SK-N-SH treated with all-trans-retinoic acid at 6 μM for 48 hours (cell line): ENCODE results near the gene N4BP2.

ENCODE experiments used
- ATAC-seq: fragments of 200-7000 bp; cut with Tn5 transposase; 3 replicates; pipeline ENCODE4 v1.9.1; 2020; ENCODE audit warnings: mild to moderate bottlenecking, moderate library complexity
- ARNTL ChIP-seq: fragments of 450-650 bp; formaldehyde crosslinking; IDR thresholded peaks from 2 replicates; pipeline ENCODE4 v1.5.0; 2020; ENCODE audit warnings: low read depth, mild to moderate bottlenecking, moderate library complexity, borderline replicate concordance
- CSDC2 ChIP-seq: fragments of 250-450 bp; sonication (Bioruptor Pico); IDR thresholded peaks from 2 replicates; pipeline ENCODE4 v1.5.0; 2020; ENCODE audit warnings: mild to moderate bottlenecking, moderate library complexity
- ESRRG ChIP-seq: fragments of 250-450 bp; sonication (Bioruptor Pico); IDR thresholded peaks from 2 replicates; pipeline ENCODE4 v1.6.1; 2021; ENCODE audit warnings: mild to moderate bottlenecking
- ISL1 ChIP-seq: fragments of 250-450 bp; sonication (Bioruptor Pico); IDR thresholded peaks from 2 replicates; pipeline ENCODE4 v2.1.2; 2022; ENCODE audit warnings: mild to moderate bottlenecking, moderate library complexity
- OSR1 ChIP-seq: fragments of 250-450 bp; sonication (Bioruptor Pico); IDR thresholded peaks from 2 replicates; pipeline ENCODE4 v1.8.0; 2022; ENCODE audit warnings: moderate library complexity, mild to moderate bottlenecking, inconsistent platforms
- SNAI2 ChIP-seq: fragments of 250-450 bp; sonication (Bioruptor Pico); IDR thresholded peaks from 2 replicates; pipeline ENCODE4 v1.5.0; 2020; ENCODE audit warnings: mild to moderate bottlenecking, moderate library complexity
- TOX ChIP-seq: fragments of 250-450 bp; sonication (Bioruptor Pico); IDR thresholded peaks from 2 replicates; pipeline ENCODE4 v1.8.0; 2021; ENCODE audit warnings: mild to moderate bottlenecking, moderate library complexity, borderline replicate concordance
- ZC3H10 ChIP-seq: fragments of 250-450 bp; sonication (Bioruptor Pico); IDR thresholded peaks from 2 replicates; pipeline ENCODE4 v1.5.1; 2021; ENCODE audit warnings: mild to moderate bottlenecking, moderate library complexity
- ZNF565 ChIP-seq: fragments of 450-650 bp; formaldehyde crosslinking; conservative IDR thresholded peaks from 2 replicates; pipeline ENCODE4 v1.5.0; 2020; ENCODE audit warnings: low read depth, mild to moderate bottlenecking, moderate library complexity
- ZNF70 ChIP-seq: fragments of 450-650 bp; formaldehyde crosslinking; IDR thresholded peaks from 2 replicates; pipeline ENCODE4 v1.5.0; 2020; ENCODE audit warnings: mild to moderate bottlenecking, moderate library complexity
- ZNF8 ChIP-seq: fragments of 450-650 bp; formaldehyde crosslinking; IDR thresholded peaks from 2 replicates; pipeline ENCODE4 v1.5.0; 2020; ENCODE audit warnings: mild to moderate bottlenecking, moderate library complexity
- TF ChIP-seq, protein P1 (sequence below): fragments of 250-450 bp; sonication (Bioruptor Pico); IDR thresholded peaks from 2 replicates; pipeline ENCODE4 v1.8.0; 2021; ENCODE audit warnings: low read depth, mild to moderate bottlenecking, moderate library complexity, borderline replicate concordance
- TF ChIP-seq, protein P2 (sequence below): fragments of 250-450 bp; sonication (Bioruptor Pico); IDR thresholded peaks from 2 replicates; pipeline ENCODE4 v1.5.0; 2020; ENCODE audit warnings: mild to moderate bottlenecking, moderate library complexity
- TF ChIP-seq, protein P3 (sequence below): fragments of 250-450 bp; sonication (Bioruptor Pico); IDR thresholded peaks from 2 replicates; pipeline ENCODE4 v1.5.1; 2021; ENCODE audit warnings: mild to moderate bottlenecking, moderate library complexity
- TF ChIP-seq, protein P4 (sequence below): fragments of 250-450 bp; sonication (Bioruptor Pico); IDR thresholded peaks from 2 replicates; pipeline ENCODE4 v1.5.1; 2020; ENCODE audit warnings: low read depth, mild to moderate bottlenecking, moderate library complexity
- TF ChIP-seq, protein P5 (sequence below): fragments of 250-450 bp; sonication (Bioruptor Pico); IDR thresholded peaks from 2 replicates; pipeline ENCODE4 v1.8.0; 2020; ENCODE audit warnings: mild to moderate bottlenecking, moderate library complexity, borderline replicate concordance

Gene N4BP2

DNA sequence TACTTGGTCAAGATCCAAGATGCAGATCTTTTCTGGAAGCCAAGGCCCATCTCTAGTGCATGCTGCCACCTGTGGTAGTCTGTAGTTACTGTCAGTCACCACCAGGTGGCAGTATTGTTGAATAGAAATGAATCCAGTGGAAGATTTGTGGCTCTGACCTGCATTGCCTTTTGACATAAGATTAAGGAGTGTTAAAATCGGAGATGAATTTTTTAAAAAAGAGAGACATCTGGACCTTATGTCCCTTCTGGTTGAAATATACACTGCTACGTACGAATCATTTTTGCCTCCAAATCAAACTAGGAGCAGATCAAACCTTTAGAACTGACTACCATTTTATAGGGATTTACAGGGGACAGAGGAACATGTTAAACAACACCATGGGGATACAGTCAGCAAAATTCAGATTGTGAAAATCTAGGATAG lies 93.3 kb downstream of the N4BP2 start (continued):
- TF ChIP-seq, protein P1, sequence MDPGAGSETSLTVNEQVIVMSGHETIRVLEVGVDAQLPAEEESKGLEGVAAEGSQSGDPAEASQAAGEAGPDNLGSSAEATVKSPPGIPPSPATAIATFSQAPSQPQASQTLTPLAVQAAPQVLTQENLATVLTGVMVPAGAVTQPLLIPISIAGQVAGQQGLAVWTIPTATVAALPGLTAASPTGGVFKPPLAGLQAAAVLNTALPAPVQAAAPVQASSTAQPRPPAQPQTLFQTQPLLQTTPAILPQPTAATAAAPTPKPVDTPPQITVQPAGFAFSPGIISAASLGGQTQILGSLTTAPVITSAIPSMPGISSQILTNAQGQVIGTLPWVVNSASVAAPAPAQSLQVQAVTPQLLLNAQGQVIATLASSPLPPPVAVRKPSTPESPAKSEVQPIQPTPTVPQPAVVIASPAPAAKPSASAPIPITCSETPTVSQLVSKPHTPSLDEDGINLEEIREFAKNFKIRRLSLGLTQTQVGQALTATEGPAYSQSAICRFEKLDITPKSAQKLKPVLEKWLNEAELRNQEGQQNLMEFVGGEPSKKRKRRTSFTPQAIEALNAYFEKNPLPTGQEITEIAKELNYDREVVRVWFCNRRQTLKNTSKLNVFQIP: no peak
- TF ChIP-seq ZNF8 (CRISPR knock-in tag) (no peak), SNAI2 (CRISPR knock-in tag) (no peak), ESRRG (CRISPR knock-in tag) (no peak), CSDC2 (CRISPR knock-in tag) (no peak), OSR1 (CRISPR knock-in tag) (no peak), ISL1 (CRISPR knock-in tag) (no peak)
- TF ChIP-seq, protein P2, sequence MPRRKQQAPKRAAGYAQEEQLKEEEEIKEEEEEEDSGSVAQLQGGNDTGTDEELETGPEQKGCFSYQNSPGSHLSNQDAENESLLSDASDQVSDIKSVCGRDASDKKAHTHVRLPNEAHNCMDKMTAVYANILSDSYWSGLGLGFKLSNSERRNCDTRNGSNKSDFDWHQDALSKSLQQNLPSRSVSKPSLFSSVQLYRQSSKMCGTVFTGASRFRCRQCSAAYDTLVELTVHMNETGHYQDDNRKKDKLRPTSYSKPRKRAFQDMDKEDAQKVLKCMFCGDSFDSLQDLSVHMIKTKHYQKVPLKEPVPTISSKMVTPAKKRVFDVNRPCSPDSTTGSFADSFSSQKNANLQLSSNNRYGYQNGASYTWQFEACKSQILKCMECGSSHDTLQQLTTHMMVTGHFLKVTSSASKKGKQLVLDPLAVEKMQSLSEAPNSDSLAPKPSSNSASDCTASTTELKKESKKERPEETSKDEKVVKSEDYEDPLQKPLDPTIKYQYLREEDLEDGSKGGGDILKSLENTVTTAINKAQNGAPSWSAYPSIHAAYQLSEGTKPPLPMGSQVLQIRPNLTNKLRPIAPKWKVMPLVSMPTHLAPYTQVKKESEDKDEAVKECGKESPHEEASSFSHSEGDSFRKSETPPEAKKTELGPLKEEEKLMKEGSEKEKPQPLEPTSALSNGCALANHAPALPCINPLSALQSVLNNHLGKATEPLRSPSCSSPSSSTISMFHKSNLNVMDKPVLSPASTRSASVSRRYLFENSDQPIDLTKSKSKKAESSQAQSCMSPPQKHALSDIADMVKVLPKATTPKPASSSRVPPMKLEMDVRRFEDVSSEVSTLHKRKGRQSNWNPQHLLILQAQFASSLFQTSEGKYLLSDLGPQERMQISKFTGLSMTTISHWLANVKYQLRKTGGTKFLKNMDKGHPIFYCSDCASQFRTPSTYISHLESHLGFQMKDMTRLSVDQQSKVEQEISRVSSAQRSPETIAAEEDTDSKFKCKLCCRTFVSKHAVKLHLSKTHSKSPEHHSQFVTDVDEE: no peak

DNA sequence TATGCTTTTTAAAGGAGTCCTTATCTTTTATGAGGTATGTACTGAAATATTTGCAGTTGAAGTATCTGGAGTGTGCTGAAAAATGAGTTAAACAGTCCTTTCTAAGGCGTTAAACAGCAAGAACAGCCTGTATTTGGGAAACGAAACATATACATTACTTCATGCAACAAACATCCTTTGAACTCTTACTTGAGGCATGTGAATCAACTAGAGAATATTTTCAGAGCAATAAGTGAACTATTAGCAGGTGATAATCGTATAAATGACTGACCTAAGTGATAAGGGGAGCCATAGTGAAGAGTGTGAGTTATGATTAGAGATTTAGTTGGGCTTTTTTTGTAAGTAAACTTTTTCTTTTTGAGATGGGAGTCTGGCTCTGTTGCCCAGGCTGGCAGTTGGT lies 94.3 kb downstream of the N4BP2 start:
- TF ChIP-seq, protein P3, sequence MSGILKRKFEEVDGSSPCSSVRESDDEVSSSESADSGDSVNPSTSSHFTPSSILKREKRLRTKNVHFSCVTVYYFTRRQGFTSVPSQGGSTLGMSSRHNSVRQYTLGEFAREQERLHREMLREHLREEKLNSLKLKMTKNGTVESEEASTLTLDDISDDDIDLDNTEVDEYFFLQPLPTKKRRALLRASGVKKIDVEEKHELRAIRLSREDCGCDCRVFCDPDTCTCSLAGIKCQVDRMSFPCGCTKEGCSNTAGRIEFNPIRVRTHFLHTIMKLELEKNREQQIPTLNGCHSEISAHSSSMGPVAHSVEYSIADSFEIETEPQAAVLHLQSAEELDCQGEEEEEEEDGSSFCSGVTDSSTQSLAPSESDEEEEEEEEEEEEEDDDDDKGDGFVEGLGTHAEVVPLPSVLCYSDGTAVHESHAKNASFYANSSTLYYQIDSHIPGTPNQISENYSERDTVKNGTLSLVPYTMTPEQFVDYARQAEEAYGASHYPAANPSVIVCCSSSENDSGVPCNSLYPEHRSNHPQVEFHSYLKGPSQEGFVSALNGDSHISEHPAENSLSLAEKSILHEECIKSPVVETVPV (CRISPR knock-in tag): no peak
- TF ChIP-seq, protein P1: no peak
- no peak for ATAC-seq

DNA sequence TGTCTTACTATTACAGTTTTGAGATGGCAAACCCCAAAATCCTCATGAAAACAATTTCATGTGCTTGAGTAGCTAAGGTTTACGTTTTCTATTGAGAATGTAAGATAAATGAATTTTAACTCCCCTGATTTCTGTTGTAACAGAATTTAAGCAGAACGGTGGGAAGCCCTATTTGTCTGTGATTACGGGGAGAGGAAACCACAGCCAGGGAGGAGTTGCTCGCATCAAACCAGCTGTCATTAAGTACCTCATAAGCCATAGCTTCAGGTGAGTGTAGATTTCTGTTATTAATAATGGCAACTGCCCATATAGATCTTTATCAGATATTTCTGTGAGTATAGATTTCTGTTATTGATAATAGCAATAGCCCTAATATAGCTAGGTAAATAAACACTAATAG lies 96.0 kb downstream of the N4BP2 start:
- TF ChIP-seq, protein P1: no peak
- TF ChIP-seq, protein P4, sequence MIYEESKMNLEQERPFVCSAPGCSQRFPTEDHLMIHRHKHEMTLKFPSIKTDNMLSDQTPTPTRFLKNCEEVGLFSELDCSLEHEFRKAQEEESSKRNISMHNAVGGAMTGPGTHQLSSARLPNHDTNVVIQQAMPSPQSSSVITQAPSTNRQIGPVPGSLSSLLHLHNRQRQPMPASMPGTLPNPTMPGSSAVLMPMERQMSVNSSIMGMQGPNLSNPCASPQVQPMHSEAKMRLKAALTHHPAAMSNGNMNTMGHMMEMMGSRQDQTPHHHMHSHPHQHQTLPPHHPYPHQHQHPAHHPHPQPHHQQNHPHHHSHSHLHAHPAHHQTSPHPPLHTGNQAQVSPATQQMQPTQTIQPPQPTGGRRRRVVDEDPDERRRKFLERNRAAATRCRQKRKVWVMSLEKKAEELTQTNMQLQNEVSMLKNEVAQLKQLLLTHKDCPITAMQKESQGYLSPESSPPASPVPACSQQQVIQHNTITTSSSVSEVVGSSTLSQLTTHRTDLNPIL (CRISPR knock-in tag): no peak
- TF ChIP-seq ESRRG (CRISPR knock-in tag) (no peak), ZNF8 (CRISPR knock-in tag) (no peak)
- ATAC-seq: no peak

DNA sequence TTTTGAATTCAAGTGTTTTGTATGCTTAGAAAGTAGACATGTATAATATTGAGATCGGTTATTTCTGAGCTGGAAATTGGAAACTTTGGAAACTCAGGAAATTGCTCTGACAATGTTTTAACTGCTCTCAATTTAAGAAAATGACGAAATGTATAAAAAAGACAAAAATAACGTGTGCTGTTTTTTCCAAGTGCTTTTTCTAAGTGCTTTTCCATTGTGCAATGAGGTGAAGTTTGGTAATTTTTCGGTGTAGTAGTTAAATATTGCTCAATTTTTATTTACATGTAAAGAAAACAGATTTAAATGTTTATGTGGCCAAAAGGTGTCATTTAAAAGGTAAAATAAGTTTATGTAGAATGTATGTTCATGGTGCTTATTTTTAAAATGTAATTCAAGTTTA lies 100.8 kb downstream of the N4BP2 start:
- ATAC-seq: no peak
- no peak for TF ChIP-seq ZC3H10

DNA sequence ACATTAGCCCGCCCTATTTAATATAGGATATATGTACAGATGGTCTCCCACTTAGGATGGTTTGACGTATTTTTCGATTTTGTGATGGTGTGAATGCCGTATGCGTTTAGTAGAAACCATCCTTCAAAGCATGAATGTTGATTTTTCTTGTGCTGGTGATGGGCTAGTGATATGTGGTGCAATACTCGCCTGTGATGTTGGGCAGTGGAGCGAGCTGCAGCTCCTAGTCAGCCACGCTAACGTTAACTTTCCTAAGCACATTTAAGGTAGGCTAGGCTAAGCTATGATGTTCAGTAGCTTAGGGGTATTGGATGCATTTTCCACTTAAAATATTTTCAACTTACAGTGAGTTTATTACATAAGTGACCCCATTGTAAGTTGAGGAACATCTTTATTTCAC lies 103.6 kb downstream of the N4BP2 start:
- no peak for ATAC-seq
- TF ChIP-seq SNAI2 (CRISPR knock-in tag): no peak
- TF ChIP-seq, protein P4 (CRISPR knock-in tag): no peak

DNA sequence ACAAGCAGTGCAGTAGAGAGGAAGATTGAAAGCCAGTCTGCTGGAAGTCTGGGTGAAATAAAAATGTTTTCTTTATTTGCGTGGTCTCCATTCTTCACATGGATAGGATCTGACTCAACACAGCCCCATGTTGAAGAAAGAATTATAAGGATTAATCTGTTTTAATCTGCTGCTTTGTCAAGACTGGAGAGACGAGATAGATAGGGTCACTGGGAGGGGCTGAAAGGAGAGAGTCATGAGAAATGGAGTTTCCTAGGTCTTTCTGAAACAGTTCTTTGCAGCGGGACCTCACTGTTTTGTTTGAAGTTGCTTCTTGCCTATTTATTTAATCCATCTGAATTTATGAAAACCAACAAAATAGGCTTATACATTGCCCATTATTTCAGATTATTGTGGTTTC lies 107.8 kb downstream of the N4BP2 start:
- ATAC-seq: no peak
- TF ChIP-seq ESRRG (CRISPR knock-in tag) (no peak), ZC3H10 (no peak), TOX (no peak), ZNF70 (CRISPR knock-in tag) (no peak), ARNTL (no peak), ZNF565 (CRISPR knock-in tag) (no peak)
- TF ChIP-seq, protein P3 (CRISPR knock-in tag): no peak
- TF ChIP-seq, protein P5, sequence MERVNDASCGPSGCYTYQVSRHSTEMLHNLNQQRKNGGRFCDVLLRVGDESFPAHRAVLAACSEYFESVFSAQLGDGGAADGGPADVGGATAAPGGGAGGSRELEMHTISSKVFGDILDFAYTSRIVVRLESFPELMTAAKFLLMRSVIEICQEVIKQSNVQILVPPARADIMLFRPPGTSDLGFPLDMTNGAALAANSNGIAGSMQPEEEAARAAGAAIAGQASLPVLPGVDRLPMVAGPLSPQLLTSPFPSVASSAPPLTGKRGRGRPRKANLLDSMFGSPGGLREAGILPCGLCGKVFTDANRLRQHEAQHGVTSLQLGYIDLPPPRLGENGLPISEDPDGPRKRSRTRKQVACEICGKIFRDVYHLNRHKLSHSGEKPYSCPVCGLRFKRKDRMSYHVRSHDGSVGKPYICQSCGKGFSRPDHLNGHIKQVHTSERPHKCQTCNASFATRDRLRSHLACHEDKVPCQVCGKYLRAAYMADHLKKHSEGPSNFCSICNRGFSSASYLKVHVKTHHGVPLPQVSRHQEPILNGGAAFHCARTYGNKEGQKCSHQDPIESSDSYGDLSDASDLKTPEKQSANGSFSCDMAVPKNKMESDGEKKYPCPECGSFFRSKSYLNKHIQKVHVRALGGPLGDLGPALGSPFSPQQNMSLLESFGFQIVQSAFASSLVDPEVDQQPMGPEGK (CRISPR knock-in tag): no peak
